Hepatocyte (in vitro differentiated cells): Measurements from ENCODE around the gene DHDDS.

Experiments used
- EZH2 ChIP-seq: fragments of 200-600 bp; sonication (generic); IDR thresholded peaks from 2 replicates; pipeline ENCODE4 v1.6.1; 2016; ENCODE audit warnings: antibody characterized with exemption, mild to moderate bottlenecking, borderline replicate concordance
- TF ChIP-seq, protein P1 (sequence below): fragments of 200-600 bp; sonication (generic); IDR thresholded peaks from 2 replicates; pipeline ENCODE4 v1.5.1; 2016; ENCODE audit warnings: antibody characterized with exemption, mild to moderate bottlenecking; ENCODE audit not compliant: poor library complexity

DNA sequence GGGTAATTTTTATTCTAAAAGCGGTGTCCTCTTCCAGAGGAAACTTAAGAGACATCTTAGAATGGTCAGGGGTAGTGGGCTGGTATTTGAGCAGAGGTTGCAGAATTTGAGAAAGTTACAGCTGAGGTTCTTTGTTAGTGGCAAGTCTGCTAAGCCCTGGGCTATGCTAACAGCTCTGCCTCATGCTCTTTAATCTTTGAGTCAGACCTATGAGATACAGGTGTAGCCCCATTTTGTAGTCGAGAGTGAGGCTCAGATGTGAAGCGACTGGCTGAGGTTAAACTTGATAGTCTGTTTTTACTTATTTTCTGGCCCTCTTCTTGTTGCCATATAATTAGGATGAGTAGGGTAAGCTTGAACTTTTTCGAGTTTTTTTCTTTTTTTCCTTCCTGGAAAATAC is 44.8 kb downstream of the DHDDS start:
- TF ChIP-seq, protein P1, sequence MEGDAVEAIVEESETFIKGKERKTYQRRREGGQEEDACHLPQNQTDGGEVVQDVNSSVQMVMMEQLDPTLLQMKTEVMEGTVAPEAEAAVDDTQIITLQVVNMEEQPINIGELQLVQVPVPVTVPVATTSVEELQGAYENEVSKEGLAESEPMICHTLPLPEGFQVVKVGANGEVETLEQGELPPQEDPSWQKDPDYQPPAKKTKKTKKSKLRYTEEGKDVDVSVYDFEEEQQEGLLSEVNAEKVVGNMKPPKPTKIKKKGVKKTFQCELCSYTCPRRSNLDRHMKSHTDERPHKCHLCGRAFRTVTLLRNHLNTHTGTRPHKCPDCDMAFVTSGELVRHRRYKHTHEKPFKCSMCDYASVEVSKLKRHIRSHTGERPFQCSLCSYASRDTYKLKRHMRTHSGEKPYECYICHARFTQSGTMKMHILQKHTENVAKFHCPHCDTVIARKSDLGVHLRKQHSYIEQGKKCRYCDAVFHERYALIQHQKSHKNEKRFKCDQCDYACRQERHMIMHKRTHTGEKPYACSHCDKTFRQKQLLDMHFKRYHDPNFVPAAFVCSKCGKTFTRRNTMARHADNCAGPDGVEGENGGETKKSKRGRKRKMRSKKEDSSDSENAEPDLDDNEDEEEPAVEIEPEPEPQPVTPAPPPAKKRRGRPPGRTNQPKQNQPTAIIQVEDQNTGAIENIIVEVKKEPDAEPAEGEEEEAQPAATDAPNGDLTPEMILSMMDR, result no peak
- TF ChIP-seq EZH2, result no peak
